ENCODE measurements around the gene RPS6KB1. TPM values are rescaled to one million over a fixed set of nuclear protein-coding genes. Genes with fewer than 3 reads are reported as not detected.

RPS6KB1 gene
- total and polyA plus RNA-seq, 9 of the 15 experiments (the other 6 are each of a cell fraction or from before 2014, with no cell fraction given): 8.8 to 60.7 (median 35.1) TPM

DNA sequence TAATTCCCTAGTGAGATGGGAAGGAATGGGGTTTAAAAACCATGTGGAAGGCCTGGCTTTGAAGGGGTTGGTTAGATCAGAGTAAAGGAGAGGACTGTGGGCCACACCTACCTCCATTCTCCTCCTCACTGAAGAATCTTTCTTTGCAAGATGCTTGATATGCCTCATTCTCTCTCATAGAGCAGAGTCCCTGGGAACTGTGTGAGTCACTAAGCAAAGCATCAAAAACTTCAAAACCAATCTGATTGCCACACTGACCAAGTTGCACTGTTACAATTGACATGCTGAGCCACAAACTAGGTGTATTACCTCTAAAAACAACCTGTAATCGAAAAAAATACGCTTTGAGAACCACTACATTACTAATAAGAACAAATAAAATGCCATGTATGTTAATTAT is 2.2 kb upstream of the RPS6KB1 start:
- Histone ChIP-seq H3K36me3 (ENCODE audit: control insufficient read depth, insufficient read depth, low read length) (peaks cover 32% of the 10 kb centered on the region), H3K27me3 (ENCODE audit: control insufficient read depth in 2 of 2, insufficient read depth in 2 of 2, low read length in 2 of 2) (no peaks in the 10 kb centered on the region), H3K27ac (ENCODE audit: extremely low read depth, low read depth, low read length) (no peak overlapping the region), H3K79me2 (ENCODE audit: control insufficient read depth, insufficient read depth, low read length) (peaks cover 56% of the 10 kb centered on the region), H3K9ac (ENCODE audit: insufficient read depth in 1 of 2, low read depth in 2 of 2, low read length in 2 of 2) (no peak overlapping the region), H3K4me2 (ENCODE audit: insufficient read depth, low read length) (no peak overlapping the region), H3K4me3 (no peak overlapping the region), H3K9me1 (ENCODE audit: control insufficient read depth, insufficient read depth, low read length) (no peaks in the 10 kb centered on the region), H3K9me3 (replicated peaks; ENCODE audit: control insufficient read depth, insufficient read depth, low read depth, low read length) (no peaks in the 10 kb centered on the region), H3K4me1 (replicated peaks in 1 of 2; ENCODE audit: control insufficient read depth in 2 of 2, insufficient read depth in 2 of 2, low read length in 2 of 2) (peaks cover 10 to 12% of the 10 kb centered on the region in 2 experiments; a peak in 4 of 5 replicates), H4K20me1 (replicated peaks; ENCODE audit: control insufficient read depth, insufficient read depth, low read length) (no peaks in the 10 kb centered on the region), H2AFZ (ENCODE audit: low read depth, low read length) (no peak overlapping the region)
- DNase-seq (ENCODE audit: extremely low read depth in 1 of 4, low spot score in 3 of 4) (peak in 2 of 4 experiments; percentile 20 to 32), FAIRE-seq (peak; percentile 77), ATAC-seq (no peak)
- TSS peak; percentile 27 for BruUV-seq (replicated peaks)
- in situ Hi-C loops (cut with MboI): no loop called here
- WGBS (ENCODE audit: insufficient coverage, low coverage, missing lambda C conversion rate): 90% methylated on average over 2 of the region's 2 CpGs
- intact Hi-C loops (cut with micrococcal nuclease): no loop called here
- POLR2A ChIA-PET: no interaction called here
- CTCF ChIA-PET (ENCODE audit: low intra/inter-chr PET ratio): no interaction called here
- no peak for TF ChIP-seq PCBP1 (IDR thresholded peaks at IDR 0.05; ENCODE audit: low read depth, low read length, poor library complexity, severe bottlenecking)
- TF ChIP-seq, protein P1, sequence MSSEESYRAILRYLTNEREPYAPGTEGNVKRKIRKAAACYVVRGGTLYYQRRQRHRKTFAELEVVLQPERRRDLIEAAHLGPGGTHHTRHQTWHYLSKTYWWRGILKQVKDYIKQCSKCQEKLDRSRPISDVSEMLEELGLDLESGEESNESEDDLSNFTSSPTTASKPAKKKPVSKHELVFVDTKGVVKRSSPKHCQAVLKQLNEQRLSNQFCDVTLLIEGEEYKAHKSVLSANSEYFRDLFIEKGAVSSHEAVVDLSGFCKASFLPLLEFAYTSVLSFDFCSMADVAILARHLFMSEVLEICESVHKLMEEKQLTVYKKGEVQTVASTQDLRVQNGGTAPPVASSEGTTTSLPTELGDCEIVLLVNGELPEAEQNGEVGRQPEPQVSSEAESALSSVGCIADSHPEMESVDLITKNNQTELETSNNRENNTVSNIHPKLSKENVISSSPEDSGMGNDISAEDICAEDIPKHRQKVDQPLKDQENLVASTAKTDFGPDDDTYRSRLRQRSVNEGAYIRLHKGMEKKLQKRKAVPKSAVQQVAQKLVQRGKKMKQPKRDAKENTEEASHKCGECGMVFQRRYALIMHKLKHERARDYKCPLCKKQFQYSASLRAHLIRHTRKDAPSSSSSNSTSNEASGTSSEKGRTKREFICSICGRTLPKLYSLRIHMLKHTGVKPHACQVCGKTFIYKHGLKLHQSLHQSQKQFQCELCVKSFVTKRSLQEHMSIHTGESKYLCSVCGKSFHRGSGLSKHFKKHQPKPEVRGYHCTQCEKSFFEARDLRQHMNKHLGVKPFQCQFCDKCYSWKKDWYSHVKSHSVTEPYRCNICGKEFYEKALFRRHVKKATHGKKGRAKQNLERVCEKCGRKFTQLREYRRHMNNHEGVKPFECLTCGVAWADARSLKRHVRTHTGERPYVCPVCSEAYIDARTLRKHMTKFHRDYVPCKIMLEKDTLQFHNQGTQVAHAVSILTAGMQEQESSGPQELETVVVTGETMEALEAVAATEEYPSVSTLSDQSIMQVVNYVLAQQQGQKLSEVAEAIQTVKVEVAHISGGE (CRISPR knock-in tag; IDR thresholded peaks at IDR 0.05): peak in 1 of 3 experiments; percentile 50; a peak in 1 of 6 replicates
